NCI-H1930 (cell line): Measurements from ENCODE around the gene CASP8.
"Not testable (repeated sequence)": the region's sequence is repeated elsewhere in the genome, so short reads cannot be mapped to it uniquely, and the experiment has no call there.

ENCODE experiments used
- DNase-seq, 2 experiments: peaks; one replicate each; lab custom pipeline; 2025; lab: John Stamatoyannopoulos, UW

Gene CASP8

DNA sequence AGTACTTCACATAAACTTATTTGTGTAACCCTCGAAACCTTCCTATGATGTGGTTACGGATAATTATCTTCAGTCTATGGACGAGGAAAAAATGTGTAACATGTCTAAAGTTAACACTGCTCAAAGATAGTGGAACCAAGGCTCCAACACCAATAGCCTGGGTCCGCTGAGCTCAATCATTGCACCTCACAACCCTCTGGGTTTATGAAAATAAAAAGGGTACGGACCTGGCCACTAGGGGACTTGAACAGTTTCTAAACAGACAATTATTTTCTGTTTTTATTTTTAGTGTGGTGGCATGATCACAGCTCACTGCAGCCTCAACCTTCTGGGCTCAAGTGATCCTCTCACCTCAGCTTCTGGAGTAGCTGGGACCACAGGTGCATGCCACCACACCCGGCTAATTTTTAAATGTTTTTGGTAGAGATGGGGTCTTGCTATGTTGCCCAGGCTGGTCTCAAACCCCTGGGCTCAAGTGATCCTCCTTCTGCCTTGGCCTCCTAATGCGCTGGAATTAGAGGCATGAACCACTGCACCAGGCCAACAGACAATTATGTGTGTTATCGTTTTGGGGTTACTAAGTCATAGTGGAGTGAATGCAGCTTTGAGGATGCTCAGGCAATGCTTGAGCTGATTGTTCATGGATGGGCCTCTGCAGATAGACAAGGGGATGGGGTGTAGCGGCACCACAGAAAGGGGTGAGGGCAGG lies 10.1 kb downstream of the CASP8 start:
- DNase-seq = no peak

DNA sequence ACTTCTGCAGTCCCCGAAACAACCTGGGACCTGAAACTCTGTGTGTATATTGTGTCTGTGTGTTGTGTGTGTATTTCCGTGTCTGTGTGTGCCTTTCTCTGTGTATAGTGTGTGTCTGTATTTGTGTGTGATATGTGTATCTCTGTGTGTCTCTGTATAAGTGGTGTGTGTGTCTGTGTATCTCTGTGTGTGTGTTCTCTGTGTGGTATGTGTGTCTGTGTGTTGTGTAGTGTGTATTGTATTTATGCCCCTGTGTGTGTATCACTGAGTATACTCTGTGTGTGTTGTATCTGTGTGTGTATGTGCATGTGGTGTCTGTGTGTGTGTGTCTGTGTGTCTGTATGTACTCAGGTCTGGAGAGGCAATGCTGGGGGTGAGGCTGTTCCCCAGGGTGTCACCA lies 11.6 kb downstream of the CASP8 start:
- DNase-seq = no peak

GRCh38 chr2:201273330-201273983 lies 13.1 kb downstream of the CASP8 start:
- no peak for DNase-seq

DNA sequence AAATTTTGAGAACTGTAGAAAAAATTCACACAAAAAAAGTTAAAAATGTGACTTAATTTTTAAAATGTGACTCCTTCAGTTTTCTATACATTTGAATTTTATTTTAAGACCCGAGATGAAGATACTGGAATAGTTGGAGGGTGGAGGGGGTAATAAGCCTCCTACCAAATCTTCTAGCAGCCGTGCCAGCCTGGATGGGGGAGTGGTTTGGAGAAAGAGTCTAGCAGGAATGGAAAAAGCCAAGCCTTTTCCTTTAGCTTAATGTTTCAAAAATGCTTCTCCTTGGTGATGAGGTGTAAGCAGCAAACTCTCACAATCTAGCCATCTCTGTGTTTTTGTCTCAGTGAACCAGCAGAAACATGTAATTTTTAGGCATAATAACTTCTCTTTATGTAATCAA lies 14.7 kb downstream of the CASP8 start:
- no peak for DNase-seq

DNA sequence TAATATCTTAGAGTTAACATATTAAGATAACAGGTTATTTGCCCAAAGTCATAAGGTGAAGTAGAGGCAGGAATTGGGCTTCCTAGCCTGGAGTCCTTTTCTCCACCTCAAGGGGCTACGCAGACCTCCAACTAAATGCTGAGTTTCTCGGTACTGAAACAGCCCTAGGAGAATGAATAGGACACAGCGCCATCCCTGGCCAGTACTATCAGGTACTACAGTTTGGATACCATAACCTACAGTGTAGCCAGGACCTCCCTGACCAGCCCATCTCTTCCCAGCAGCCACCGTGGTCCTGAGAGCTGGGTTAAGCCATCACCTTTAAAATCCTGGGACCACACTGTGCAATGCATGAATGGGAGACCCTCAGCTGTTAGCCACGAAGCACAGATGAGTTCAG lies 15.7 kb downstream of the CASP8 start:
- no peak for DNase-seq

DNA sequence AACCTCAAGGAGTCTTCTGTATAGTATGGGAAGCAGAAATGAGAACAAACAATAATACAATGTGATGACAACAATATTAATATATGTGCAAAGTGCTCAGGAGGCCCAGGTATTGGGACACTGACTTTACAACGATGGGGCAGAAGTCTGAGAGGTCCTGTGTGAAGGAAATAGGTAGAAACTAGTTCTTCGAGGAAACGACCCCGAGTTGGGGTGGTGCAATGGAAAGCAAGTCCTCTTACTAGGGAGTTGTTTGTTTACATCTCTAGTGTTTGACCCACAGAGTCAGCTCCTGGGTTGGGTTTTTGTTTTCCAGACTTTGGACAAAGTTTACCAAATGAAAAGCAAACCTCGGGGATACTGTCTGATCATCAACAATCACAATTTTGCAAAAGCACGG lies 16.2 kb downstream of the CASP8 start:
- DNase-seq = no peak

GRCh38 chr2:201279079-201279478 lies 18.7 kb downstream of the CASP8 start:
- DNase-seq = no peak

DNA sequence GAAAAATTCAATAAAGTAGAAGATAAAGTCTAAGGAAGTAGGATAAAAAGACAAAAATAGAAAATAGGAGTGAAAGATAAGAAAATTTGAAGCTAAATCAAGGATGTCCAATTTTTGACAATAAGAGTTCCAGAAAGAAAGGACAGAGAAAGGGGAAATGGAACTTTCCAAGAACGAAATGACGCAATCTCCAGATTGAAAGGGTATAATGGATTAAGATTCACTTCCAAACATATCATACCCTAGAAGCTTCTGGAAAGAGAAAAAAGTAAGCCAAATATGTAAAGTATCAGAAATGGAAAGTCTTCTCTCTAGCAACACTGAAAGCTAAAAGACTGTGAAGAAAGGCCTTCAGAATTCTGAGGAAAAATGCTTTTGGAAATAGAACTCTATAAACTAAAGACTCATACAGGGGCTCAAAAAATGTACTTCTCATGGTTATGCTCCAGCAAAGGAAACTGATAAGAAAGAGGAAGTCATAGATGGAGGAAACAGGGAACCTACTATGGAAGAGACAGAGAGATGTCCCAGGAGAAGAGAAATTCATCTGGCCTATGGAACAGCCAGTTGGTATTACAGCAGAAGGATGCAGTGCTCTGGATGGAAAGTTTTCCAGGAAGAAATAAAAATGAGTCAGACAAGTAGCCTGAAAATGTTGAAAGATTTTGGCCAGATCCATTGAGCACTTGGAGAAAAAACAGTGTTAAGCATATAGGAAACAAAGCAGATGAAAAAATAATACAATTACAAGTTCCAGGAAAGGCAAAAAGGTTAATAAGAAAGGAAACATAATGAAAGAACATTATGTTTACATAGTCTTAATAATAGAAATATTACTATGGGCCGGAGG lies 20.1 kb downstream of the CASP8 start:
- DNase-seq = no peak

DNA sequence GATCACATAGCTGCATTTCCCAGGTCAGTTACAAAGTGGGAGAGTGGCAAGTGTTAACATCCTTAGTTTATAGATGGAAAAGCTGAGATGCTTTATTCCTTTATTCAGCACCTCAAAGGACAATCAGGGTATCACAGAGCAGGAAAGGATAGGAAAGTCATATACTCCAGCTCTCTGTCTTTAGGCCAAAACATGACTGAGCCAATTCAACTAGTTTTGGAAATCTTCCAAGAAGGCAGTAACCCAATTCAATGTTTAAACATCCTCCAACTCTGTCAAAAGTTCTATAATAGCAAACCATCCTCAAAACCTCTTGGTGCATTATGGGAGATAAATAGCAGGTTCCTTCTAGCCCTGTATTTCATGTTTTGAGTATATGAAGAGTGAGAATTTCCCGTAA lies 25.2 kb downstream of the CASP8 start:
- no peak for DNase-seq

GRCh38 chr2:201290457-201291148 lies 30.3 kb downstream of the CASP8 start:
- not testable (repeated sequence) for DNase-seq

DNA sequence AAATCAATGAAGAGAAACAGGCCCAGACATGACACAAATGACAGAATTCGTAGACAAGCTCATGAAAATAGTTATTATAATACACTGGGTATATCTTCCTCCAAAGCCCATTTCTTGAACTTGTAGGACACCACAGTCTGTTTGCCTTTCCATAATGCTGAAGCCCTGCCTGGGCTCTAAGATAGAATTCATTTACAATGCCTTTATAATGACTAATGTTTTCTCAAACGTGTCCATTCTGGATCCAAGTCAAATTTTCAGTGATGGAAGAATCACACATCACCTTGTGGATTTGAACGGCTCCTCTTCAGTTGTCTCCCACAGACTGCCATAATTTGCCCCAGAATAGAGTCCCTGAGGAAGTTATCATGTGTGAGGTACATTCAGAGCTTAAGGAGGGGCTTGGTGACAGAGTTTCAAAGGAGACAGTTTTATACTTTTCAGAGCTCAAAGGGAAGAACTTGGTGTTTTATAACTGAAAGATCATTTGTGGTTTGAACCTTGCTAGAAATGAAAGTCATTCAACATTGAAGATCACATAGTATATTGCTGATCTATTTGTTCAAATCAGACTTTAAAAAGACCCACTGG lies 38.2 kb downstream of the CASP8 start:
- DNase-seq = no peak

DNA sequence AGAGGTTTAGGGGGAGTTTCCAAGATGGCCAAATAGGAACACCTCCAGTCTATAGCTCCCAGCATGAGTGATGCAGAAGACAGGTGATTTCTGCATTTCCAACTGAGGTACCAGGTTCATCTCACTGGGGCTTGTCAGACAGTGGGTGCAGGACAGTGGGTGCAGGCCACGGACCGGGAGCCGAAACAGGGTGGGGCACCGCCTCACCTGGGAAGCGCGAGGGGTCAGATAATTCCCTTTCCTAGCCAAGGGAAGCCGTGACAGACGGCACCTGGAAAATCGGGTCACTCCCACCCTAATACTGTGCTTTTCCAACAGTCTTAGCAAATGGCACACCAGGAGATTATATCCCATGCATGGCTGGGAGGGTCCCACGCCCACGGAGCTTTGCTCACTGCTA lies 39.6 kb downstream of the CASP8 start:
- DNase-seq = not testable (repeated sequence)

- no peak for DNase-seq
Observed at GRCh38 chr2:201307876-201308275, 47.5 kb downstream of the CASP8 start.

GRCh38 chr2:201308914-201309313 lies 48.6 kb downstream of the CASP8 start:
- DNase-seq = no peak

DNA sequence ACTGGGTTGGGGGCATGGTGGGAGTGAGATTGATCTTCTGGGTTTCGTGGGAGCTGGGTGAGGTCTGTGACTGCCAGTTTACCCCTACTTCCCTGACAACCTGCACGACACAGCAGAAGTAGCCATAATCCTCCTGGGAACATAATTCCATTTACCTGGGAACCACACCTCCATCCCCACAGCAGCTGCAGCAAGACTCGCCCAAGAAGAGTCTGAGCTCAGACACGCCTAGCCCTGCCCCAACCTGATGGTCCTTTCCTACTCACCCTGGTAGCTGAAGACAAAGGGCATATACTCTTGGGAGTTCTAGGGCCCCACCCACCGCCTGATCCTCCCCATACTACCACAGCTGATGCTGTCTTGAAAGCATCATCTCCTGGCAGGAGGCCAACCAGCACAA lies 53.0 kb downstream of the CASP8 start:
- DNase-seq = no peak

DNA sequence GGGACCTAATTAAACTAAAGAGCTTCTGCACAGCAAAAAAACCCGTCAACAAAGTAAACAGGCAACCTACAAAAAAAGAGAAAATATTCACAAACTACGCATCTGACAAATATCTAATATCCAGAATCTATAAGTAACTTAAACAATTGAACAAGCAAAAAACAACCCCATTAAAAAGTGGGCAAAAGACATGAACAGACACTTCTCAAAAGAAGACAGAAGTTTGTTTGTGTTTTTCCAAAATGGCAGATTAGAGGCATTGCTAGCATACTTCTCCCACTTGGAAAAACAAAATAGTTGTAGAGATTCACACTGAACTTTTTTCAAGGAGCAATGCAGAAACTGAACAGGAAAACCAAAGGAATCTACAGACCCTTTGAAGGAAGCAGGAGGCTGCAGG lies 59.2 kb downstream of the CASP8 start:
- DNase-seq = no peak

DNA sequence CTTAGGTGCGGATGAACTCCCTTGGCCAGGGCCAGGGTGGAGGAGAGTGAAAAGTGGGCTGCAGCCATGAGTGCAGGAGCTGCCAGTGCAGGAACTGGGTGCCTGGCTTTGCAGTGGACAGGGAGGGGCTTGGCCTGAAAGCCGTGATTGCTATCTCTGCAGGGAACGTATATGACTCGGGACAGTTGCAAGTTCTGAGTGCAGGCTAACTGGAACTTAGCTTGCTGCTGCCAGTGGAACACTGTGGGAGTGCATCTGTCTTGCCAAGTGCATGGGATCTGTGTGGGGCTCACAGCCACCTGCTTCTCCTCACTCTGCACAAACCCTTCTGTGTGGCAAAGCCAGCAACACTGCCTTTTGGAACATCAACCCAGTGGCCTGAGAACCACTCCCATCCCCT lies 59.9 kb downstream of the CASP8 start:
- DNase-seq = no peak

- no peak for DNase-seq
Observed at GRCh38 chr2:201320701-201321100, 60.4 kb downstream of the CASP8 start.

GRCh38 chr2:201322772-201323171 lies 62.4 kb downstream of the CASP8 start:
- DNase-seq = no peak

- no peak for DNase-seq
Observed at GRCh38 chr2:201327678-201328077, 67.3 kb downstream of the CASP8 start.

DNA sequence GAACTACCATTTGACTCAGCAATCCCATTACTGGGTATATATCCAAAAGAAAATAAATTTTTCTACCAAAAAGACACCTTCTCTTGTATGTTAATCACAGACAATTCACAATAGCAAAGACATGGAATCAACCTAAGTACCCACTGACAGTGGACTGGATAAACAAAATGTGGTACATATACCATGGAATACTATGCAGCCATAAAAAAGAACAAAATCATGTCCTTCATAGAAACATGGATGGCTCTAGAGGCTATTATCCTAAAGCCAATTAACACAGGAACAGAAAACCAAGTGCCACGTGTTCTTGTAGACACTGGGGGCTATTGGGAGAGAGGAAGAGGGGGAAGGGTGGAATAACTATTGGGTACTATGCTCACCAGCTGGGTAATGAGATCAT lies 69.1 kb downstream of the CASP8 start:
- DNase-seq = no peak
